Panc1 (cell line): ENCODE results near the gene PPARG. TPM values are rescaled to one million over a fixed set of nuclear protein-coding genes. Genes with fewer than 3 reads are reported as not detected.
A peak's percentile ranks its signal among the peaks of the same experiment; 100 is the strongest.

Source experiments
- ATAC-seq: fragments of 200-7000 bp; cut with Tn5 transposase; 2 replicates; pipeline ENCODE4 v1.9.1; 2020; ENCODE audit warnings: mild to moderate bottlenecking, moderate library complexity
- BruUV-seq: library from RNA; stranded (reverse); fragments of 400-500 nt; replicated peaks from 2 replicates; lab custom pipeline; 2021; lab: Mats Ljungman, UMichigan
- CTCF ChIA-PET: fragments of 300-600 bp; sonication (Branson Sonifier 250); formaldehyde crosslinking; loops from one replicate; lab custom pipeline; 2022; ENCODE audit warnings: antibody characterized with exemption; lab: Charles Lee
- POLR2A ChIA-PET: fragments of 300-600 bp; sonication (Branson Sonifier 250); formaldehyde crosslinking; loops from one replicate; lab custom pipeline; 2022; ENCODE audit warnings: antibody characterized with exemption; lab: Charles Lee
- DNase-seq: peaks from one replicate; pipeline ENCODE4 v3.0.0-alpha.2; 2010; ENCODE audit warnings: low read depth, low spot score
- H3K27ac ChIP-seq: 2 replicates; pipeline ENCODE4 v1.5.1; 2011; ENCODE audit warnings: mild to moderate bottlenecking, low read length, inconsistent platforms
- H3K27me3 ChIP-seq: fragments of 200-500 bp; sonication (Bioruptor generic); 2 replicates; pipeline ENCODE4 v1.6.0; 2014; ENCODE audit warnings: low read length, inconsistent platforms; ENCODE audit not compliant: control insufficient read depth, insufficient read depth
- H3K36me3 ChIP-seq: fragments of 200-500 bp; sonication (Bioruptor generic); 2 replicates; pipeline ENCODE4 v1.5.1; 2014; ENCODE audit warnings: inconsistent platforms, mild to moderate bottlenecking, low read length, moderate library complexity; ENCODE audit not compliant: control insufficient read depth, insufficient read depth
- H3K4me1 ChIP-seq: 2 replicates; pipeline ENCODE4 v1.5.1; 2011; ENCODE audit warnings: inconsistent platforms, mild to moderate bottlenecking, low read length, moderate library complexity; ENCODE audit not compliant: control insufficient read depth, insufficient read depth
- H3K4me3 ChIP-seq, 2 experiments: 2 replicates each; pipeline ENCODE4 v1.5.1; 2011 to 2012; ENCODE audit warnings: low read depth in 2 of 2, low read length in 2 of 2, mild to moderate bottlenecking in 2 of 2, inconsistent platforms in 1 of 2, moderate library complexity in 1 of 2
- H3K9me3 ChIP-seq: fragments of 200-500 bp; sonication (Bioruptor generic); 2 replicates; pipeline ENCODE4 v1.5.1; 2014; ENCODE audit warnings: low read depth, mild to moderate bottlenecking, inconsistent platforms, low read length, moderate library complexity; ENCODE audit not compliant: control insufficient read depth, insufficient read depth
- CTCF ChIP-seq: fragments of 450-650 bp; IDR thresholded peaks from 2 replicates; pipeline ENCODE4 v1.5.1; 2017; ENCODE audit warnings: mild to moderate bottlenecking
- POLR2AphosphoS5 ChIP-seq: IDR thresholded peaks from 2 replicates; pipeline ENCODE4 v1.6.1; 2012; ENCODE audit warnings: mild to moderate bottlenecking, low read depth, low read length, moderate library complexity
- REST ChIP-seq, 2 experiments: IDR thresholded peaks; 2 replicates each; pipeline ENCODE4 v1.6.1; 2011 to 2012; ENCODE audit warnings: low read depth in 2 of 2, control low read depth in 1 of 2, low read length in 1 of 2, mild to moderate bottlenecking in 1 of 2, moderate library complexity in 1 of 2; ENCODE audit not compliant: insufficient read depth in 1 of 2
- SIN3A ChIP-seq: IDR thresholded peaks from 2 replicates; pipeline ENCODE4 v1.6.1; 2012; ENCODE audit warnings: low read depth, mild to moderate bottlenecking, low read length, moderate library complexity, borderline replicate concordance; ENCODE audit not compliant: insufficient read depth
- TCF7L2 ChIP-seq: IDR thresholded peaks from 2 replicates; pipeline ENCODE4 v1.6.1; 2011; ENCODE audit warnings: mild to moderate bottlenecking, low read depth, low read length, inconsistent platforms
- in situ Hi-C: cut with HindIII; loops from 2 replicates; pipeline ENCODE4 v1.10.0; 2016; ENCODE audit warnings: low sequenced_read_pairs, low pct_unique_long_range_greater_than_20kb
- intact Hi-C: fragments of 100-400 bp; cut with micrococcal nuclease; formaldehyde crosslinking; loops from one replicate; pipeline ENCODE4 v1.10.0; 2022; ENCODE audit not compliant: unreplicated experiment
- total RNA-seq: library from RNA; stranded (reverse); gene quantifications from one replicate; pipeline ENCODE4 v1.2.1, GENCODE V29; 2021; ENCODE audit not compliant: unreplicated experiment

The PPARG gene
- total RNA-seq, 1 experiment from 2014 or later: 88.1 TPM

DNA sequence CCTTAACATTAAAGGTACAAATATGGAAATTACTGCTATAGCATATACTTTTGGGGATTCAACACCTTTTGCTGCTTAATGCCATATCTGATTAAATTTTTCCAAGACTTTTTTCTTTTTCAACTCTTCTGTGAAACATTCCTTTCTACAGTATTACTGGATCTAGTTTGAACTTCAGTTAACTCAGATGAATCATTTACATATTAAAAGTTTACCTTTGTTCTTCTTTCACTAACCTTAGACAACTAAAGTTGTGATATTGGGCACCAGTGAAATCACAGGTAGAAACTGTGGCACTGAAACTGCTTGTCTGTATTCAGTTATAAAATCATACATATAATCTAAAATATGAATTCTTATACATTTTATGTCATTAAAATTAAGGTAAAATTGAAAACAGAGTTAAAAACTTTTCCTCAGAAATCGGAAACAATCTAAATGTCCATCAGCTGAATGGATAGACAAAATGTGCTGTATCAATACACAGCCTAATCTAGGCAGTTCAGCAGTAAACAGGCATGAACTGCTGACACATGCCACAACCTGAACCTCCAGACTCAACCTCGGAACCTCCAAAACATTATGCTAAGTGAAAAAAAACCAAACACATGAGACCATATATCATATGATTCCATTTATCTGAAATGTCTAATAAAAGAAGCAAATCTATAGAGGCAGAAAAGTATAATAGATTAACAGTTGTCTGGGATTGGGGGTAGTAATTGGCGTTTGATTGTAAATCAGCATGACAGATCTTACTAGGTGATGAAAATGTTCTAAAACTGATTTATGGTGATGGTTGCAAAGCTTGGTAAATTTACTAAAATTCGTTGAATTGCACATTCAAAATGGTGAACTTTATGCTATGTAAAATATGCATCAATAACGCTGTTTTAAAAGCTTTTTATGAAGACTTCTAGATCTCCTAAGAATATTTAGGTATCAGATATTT, 50.0 kb downstream of the PPARG start:
- POLR2A ChIA-PET: no interaction called here
- DNase-seq (no peak), ATAC-seq (no peak)
- no peak overlapping the region for H3K4me3 ChIP-seq
- peak overlapping the region; percentile 17; the same call in 1 of the 2 replicates for H3K27ac ChIP-seq
- H3K27me3 ChIP-seq: no peaks in the 10 kb centered on the region
- H3K9me3 ChIP-seq: no peaks in the 10 kb centered on the region
- in situ Hi-C loops: no loop called here
- intact Hi-C loops: no loop called here
- peaks cover 45% of the 10 kb centered on the region for H3K4me1 ChIP-seq
- H3K36me3 ChIP-seq: no peaks in the 10 kb centered on the region; the same call in 1 of the 2 replicates
- CTCF ChIA-PET: no interaction called here
- BruUV-seq: no TSS peak
- TF ChIP-seq SIN3A (no peak), REST (IDR thresholded peaks at IDR 0.05; ENCODE audit: insufficient read depth in 1 of 2, low read depth in 2 of 2, low read length in 1 of 2) (no peak), CTCF (no peak)

GRCh38 chr3:12339701-12340480, 51.0 kb downstream of the PPARG start:
- Histone ChIP-seq H3K27ac (peak overlapping the region; percentile 59), H3K36me3 (no peaks in the 10 kb centered on the region; the same call in 1 of the 2 replicates), H3K4me1 (peaks cover 45% of the 10 kb centered on the region), H3K9me3 (no peaks in the 10 kb centered on the region), H3K27me3 (no peaks in the 10 kb centered on the region), H3K4me3 (no peak overlapping the region)
- CTCF ChIA-PET: no interaction called here
- POLR2A ChIA-PET: no interaction called here
- TF ChIP-seq SIN3A (no peak), POLR2AphosphoS5 (no peak), TCF7L2 (no peak), REST (IDR thresholded peaks at IDR 0.05; ENCODE audit: insufficient read depth in 1 of 2, low read depth in 2 of 2, low read length in 1 of 2) (no peak), CTCF (no peak)
- no peak for DNase-seq
- in situ Hi-C loops (no loop called here), intact Hi-C loops (no loop called here)
- BruUV-seq: no TSS peak
- peak; percentile 28; the same call in 1 of the 2 replicates for ATAC-seq
